ENCODE data around the gene TENM4.

The TENM4 gene

DNA sequence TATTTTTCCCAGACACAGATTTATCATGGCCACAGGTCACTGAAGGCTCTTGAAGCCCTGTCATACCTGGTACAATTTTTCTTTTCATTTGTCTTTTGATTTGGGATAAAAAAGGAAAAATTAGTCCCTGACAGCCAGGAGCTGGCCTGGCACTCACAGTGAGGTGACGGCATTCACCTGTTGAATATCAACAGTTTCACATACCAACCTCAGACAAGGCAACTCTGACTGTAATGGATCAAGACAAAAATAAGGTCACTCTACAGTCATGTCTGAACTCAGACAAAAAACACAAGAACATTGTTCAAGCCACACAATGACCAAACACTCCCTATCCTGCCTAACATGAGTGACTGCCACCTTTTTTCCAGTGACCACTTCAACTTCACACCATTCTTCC is 392.9 kb downstream of the TENM4 start:
- ChIA-PET POLR2A (no interaction called here), CTCF (interaction anchor here (1.0 kb wide), 1 partner anchor 13 kb away, joined by 4 read pairs; no protein-coding TSS in a partner anchor)
- H3K4me3 ChIP-seq (ENCODE audit: low read depth, low read length), result no peak overlapping the region
- DNase-seq (ENCODE audit: low read depth, low spot score), result no peak
- TF ChIP-seq, protein P1, sequence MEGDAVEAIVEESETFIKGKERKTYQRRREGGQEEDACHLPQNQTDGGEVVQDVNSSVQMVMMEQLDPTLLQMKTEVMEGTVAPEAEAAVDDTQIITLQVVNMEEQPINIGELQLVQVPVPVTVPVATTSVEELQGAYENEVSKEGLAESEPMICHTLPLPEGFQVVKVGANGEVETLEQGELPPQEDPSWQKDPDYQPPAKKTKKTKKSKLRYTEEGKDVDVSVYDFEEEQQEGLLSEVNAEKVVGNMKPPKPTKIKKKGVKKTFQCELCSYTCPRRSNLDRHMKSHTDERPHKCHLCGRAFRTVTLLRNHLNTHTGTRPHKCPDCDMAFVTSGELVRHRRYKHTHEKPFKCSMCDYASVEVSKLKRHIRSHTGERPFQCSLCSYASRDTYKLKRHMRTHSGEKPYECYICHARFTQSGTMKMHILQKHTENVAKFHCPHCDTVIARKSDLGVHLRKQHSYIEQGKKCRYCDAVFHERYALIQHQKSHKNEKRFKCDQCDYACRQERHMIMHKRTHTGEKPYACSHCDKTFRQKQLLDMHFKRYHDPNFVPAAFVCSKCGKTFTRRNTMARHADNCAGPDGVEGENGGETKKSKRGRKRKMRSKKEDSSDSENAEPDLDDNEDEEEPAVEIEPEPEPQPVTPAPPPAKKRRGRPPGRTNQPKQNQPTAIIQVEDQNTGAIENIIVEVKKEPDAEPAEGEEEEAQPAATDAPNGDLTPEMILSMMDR (IDR thresholded peaks at IDR 0.05; ENCODE audit: insufficient read depth, low read length, missing control alignments), result no peak

DNA sequence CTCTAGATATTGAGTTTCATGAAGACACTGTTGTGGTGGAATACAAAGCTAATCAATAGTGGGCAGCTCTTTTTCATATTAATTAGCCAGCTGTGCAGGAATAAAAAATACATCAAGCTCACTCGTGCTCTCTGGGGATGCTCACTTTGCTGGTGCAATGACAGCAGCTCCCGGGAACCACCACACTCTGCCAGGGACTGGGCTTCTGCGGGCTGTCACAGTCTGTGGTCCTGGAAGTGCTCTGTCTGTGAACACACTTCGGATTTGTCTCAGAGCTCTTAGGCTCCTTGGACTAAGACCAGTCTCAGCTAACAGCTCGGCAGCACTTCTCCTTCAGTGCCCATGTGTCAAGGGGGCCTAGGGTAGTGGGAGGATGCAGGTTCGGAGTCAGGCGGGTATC is 393.5 kb downstream of the TENM4 start:
- ChIA-PET POLR2A (no interaction called here), CTCF (interaction anchor here (1.0 kb wide), 1 partner anchor 14 kb away, joined by 4 read pairs; no protein-coding TSS in a partner anchor)
- TF ChIP-seq, protein P1 (IDR thresholded peaks at IDR 0.05; ENCODE audit: insufficient read depth, low read length, missing control alignments), result no peak
- H3K4me3 ChIP-seq (ENCODE audit: low read depth, low read length), result no peak overlapping the region
- DNase-seq (ENCODE audit: low read depth, low spot score), result no peak

DNA sequence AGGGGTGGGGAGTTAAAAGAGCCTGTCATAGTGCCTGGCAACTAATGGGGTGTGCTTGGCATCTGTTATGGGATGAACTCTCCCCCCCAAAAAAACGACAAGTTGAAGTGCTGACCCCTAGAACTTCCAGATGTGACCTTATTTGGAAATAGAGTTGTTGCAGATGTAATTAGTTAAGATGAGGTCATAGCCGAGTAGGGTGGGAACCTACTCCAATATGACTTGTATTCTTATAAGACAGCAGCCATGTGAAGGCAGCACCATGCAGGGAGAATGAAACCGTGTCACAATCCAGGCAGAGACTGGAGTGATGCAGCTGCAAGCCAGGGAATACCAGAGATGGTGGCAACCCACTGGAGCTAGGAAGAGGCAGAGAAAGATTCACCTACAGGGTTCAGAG is 394.5 kb downstream of the TENM4 start:
- ChIA-PET CTCF (interaction anchor here (5.1 kb wide), 1 partner anchor 400 kb away, joined by 25 read pairs; no protein-coding TSS in a partner anchor), POLR2A (no interaction called here)
- TF ChIP-seq, protein P1 (IDR thresholded peaks at IDR 0.05; ENCODE audit: insufficient read depth, low read length, missing control alignments), result no peak
- H3K4me3 ChIP-seq (ENCODE audit: low read depth, low read length), result no peak overlapping the region
- DNase-seq (ENCODE audit: low read depth, low spot score), result no peak

DNA sequence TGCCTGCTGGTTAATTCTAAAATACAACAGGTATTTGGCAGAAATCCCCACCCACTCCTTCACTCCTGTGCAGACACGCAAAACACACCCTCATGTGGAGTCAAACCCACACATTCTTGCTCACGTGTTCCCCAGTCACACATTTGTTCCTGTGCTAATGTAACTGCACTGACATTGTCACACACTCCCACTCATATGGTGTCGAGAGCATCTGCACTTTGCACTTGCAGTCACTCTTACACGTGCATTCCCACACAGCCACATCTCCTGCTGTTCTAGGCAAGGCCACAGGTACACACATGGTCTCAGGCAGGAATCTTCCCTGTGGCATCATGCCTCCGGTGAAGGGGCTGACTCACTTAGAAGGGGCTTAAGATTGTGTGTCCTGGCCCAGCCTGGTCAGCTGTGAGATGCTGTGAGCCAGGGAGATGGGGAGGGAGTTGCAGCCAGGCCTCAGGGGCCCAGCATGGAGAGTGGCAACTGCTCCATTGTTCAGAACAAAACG is 395.0 kb downstream of the TENM4 start:
- ChIA-PET CTCF (interaction anchor here (0.6 to 5.1 kb wide), 2 partner anchors 300 to 400 kb away, joined by 4 to 25 read pairs; no protein-coding TSS in a partner anchor), POLR2A (no interaction called here)
- TF ChIP-seq, protein P1 (IDR thresholded peaks at IDR 0.05; ENCODE audit: insufficient read depth, low read length, missing control alignments), result no peak
- DNase-seq (ENCODE audit: low read depth, low spot score), result no peak
- no peak overlapping the region for H3K4me3 ChIP-seq (ENCODE audit: low read depth, low read length)

DNA sequence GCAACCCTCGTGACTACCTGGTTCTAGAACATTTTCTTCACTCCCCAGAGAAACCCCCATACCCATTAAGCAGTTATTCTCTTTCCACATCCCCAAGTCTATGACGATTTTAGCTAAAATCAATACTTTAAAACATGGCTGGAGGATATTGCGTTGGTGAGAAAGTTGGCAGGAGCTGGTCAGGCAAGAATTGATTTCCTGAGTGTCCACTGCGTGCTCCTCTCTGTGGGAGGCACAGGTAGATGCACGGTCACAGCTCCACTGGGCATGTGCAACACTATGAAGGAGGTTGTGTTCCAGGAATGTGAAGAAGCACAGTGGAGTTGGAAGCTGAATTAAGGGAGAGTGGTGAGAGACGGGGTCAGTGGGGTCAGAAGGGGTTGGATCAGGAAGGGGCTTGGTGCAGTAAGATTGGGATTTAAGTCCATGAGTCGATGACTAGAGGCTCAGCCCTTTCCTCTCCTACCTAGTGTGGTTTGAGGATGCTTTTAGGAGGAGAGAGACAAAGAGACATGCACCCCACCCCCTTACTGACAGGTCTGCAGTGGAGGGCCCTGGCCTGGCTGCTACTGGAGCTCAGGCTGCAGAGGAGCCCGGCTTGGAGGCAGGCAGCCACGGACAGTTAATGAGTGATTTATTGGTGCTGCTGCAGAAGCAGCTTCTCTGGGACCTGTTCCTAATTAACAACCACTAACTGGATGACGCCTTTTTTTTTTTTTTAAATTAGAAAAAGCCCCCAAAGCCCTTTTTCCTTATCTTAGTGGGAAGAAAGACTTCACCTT is 395.6 kb downstream of the TENM4 start:
- POLR2A ChIA-PET, result no interaction called here
- CTCF ChIA-PET, result interaction anchor here (0.6 to 5.1 kb wide), 6 partner anchors 11 to 399 kb away, joined by 3 to 25 read pairs (median 4); no protein-coding TSS in a partner anchor
- no peak for DNase-seq (ENCODE audit: low read depth, low spot score)
- TF ChIP-seq, protein P1 (IDR thresholded peaks at IDR 0.05; ENCODE audit: insufficient read depth, low read length, missing control alignments), result no peak
- H3K4me3 ChIP-seq (ENCODE audit: low read depth, low read length), result no peak overlapping the region

DNA sequence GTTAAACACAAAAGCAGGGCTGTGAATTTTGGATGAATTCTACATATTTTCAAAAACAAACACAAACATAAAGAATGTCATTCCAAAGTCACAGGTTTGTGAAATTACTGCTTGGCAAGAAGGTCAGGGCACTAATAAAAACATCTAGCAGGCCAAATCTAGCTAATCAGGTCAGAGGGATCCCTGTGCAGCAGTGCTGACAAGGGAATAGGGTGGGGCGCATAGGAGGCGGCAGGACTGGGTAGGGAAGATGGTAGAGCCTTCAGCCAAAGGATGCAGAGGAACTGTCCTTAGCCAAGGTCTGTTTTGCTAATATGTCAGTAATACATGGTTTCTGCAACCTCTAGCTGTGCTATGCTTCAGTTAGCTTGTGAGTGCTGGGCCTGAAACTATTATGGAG is 396.6 kb downstream of the TENM4 start:
- TF ChIP-seq, protein P1 (IDR thresholded peaks at IDR 0.05; ENCODE audit: insufficient read depth, low read length, missing control alignments), result no peak
- H3K4me3 ChIP-seq (ENCODE audit: low read depth, low read length), result no peak overlapping the region
- CTCF ChIA-PET, result interaction anchor here (0.9 to 5.1 kb wide), 7 partner anchors 10 to 398 kb away, joined by 3 to 25 read pairs (median 4); no protein-coding TSS in a partner anchor
- no peak for DNase-seq (ENCODE audit: low read depth, low spot score)
- POLR2A ChIA-PET, result no interaction called here
